WTC11 (cell line): ENCODE measurements around the gene FCSK. TPM values are rescaled to one million over a fixed set of nuclear protein-coding genes. Genes with fewer than 3 reads are reported as not detected.

Source experiments
- ATAC-seq: fragments of 200-7000 bp; cut with Tn5 transposase; 2 replicates; pipeline ENCODE4 v1.10.0; 2021; ENCODE audit warnings: mild to moderate bottlenecking, moderate library complexity
- CTCF ChIA-PET: fragments of 300-600 bp; sonication (Branson Sonifier 250); formaldehyde crosslinking; loops from one replicate; lab custom pipeline; 2021; ENCODE audit warnings: antibody characterized with exemption; lab: Charles Lee
- POLR2A ChIA-PET: fragments of 350-600 bp; sonication (Branson Sonifier 250); formaldehyde crosslinking; loops from one replicate; lab custom pipeline; 2021; ENCODE audit warnings: antibody characterized with exemption; lab: Charles Lee
- DNase-seq: peaks from one replicate; pipeline ENCODE4 v3.0.0; 2021; ENCODE audit warnings: low spot score
- H3K27ac Mint-ChIP-seq: 2 replicates; pipeline ENCODE4 v1.8.0; 2021; ENCODE audit warnings: mixed read lengths
- H3K27me3 Mint-ChIP-seq: 2 replicates; pipeline ENCODE4 v1.8.0; 2021; ENCODE audit warnings: low read depth, mild to moderate bottlenecking, moderate library complexity, mixed read lengths
- H3K36me3 Mint-ChIP-seq: 2 replicates; pipeline ENCODE4 v1.8.0; 2021; ENCODE audit warnings: mixed read lengths
- H3K4me1 Mint-ChIP-seq: 2 replicates; pipeline ENCODE4 v1.8.0; 2022; ENCODE audit warnings: mixed read lengths
- H3K4me3 Mint-ChIP-seq: 2 replicates; pipeline ENCODE4 v1.8.0; 2021; ENCODE audit warnings: mild to moderate bottlenecking, moderate library complexity, mixed read lengths
- H3K9me3 Mint-ChIP-seq: 2 replicates; pipeline ENCODE4 v1.8.0; 2021; ENCODE audit warnings: mixed read lengths
- CBFB ChIP-seq: sonication (generic); formaldehyde crosslinking; IDR thresholded peaks from 2 replicates; pipeline ENCODE4 v1.8.1; 2022; ENCODE audit warnings: mild to moderate bottlenecking, low read depth, missing genetic modification reagents
- CREM ChIP-seq: sonication (generic); formaldehyde crosslinking; IDR thresholded peaks from 2 replicates; pipeline ENCODE4 v1.8.1; 2022; ENCODE audit warnings: mild to moderate bottlenecking, missing genetic modification reagents, moderate library complexity
- ESRRA ChIP-seq: sonication (generic); formaldehyde crosslinking; IDR thresholded peaks from 2 replicates; pipeline ENCODE4 v1.8.1; 2022; ENCODE audit warnings: mild to moderate bottlenecking, missing genetic modification reagents, borderline replicate concordance
- FOXP4 ChIP-seq: sonication (generic); formaldehyde crosslinking; IDR thresholded peaks from 2 replicates; pipeline ENCODE4 v1.8.0; 2022; ENCODE audit warnings: mild to moderate bottlenecking, missing genetic modification reagents
- HMGXB4 ChIP-seq: sonication (generic); formaldehyde crosslinking; IDR thresholded peaks from 2 replicates; pipeline ENCODE4 v1.8.1; 2023; ENCODE audit warnings: mild to moderate bottlenecking, moderate library complexity, missing genetic modification reagents
- MYBL2 ChIP-seq: sonication (generic); formaldehyde crosslinking; IDR thresholded peaks from 2 replicates; pipeline ENCODE4 v1.8.1; 2023; ENCODE audit warnings: mild to moderate bottlenecking, moderate library complexity, missing genetic modification reagents
- NFATC4 ChIP-seq: fragments of 250-450 bp; sonication (Bioruptor Pico); IDR thresholded peaks from 2 replicates; pipeline ENCODE4 v1.9.0; 2021; ENCODE audit warnings: mild to moderate bottlenecking
- NR1H2 ChIP-seq: sonication (generic); formaldehyde crosslinking; IDR thresholded peaks from 2 replicates; pipeline ENCODE4 v1.9.0; 2021; ENCODE audit warnings: mild to moderate bottlenecking, moderate library complexity, missing genetic modification reagents
- NR2C2 ChIP-seq: sonication (generic); formaldehyde crosslinking; IDR thresholded peaks from 2 replicates; pipeline ENCODE4 v1.8.0; 2022; ENCODE audit warnings: mild to moderate bottlenecking, missing genetic modification reagents
- PRRX2 ChIP-seq: fragments of 250-450 bp; sonication (Bioruptor Pico); IDR thresholded peaks from 2 replicates; pipeline ENCODE4 v1.8.0; 2021; ENCODE audit warnings: mild to moderate bottlenecking
- SOX15 ChIP-seq: fragments of 250-450 bp; sonication (Bioruptor Pico); IDR thresholded peaks from 2 replicates; pipeline ENCODE4 v1.9.0; 2021; ENCODE audit warnings: mild to moderate bottlenecking
- ZBTB43 ChIP-seq: sonication (generic); formaldehyde crosslinking; IDR thresholded peaks from 2 replicates; pipeline ENCODE4 v1.8.1; 2023; ENCODE audit warnings: mild to moderate bottlenecking, missing genetic modification reagents
- ZNF281 ChIP-seq: sonication (generic); formaldehyde crosslinking; IDR thresholded peaks from 2 replicates; pipeline ENCODE4 v1.8.0; 2023; ENCODE audit warnings: mild to moderate bottlenecking, missing genetic modification reagents
- ZNF317 ChIP-seq: sonication (generic); formaldehyde crosslinking; IDR thresholded peaks from 2 replicates; pipeline ENCODE4 v1.8.1; 2023; ENCODE audit warnings: low read depth, mild to moderate bottlenecking, moderate library complexity, missing genetic modification reagents, borderline replicate concordance
- ZNF416 ChIP-seq: fragments of 250-450 bp; sonication (Bioruptor Pico); IDR thresholded peaks from 2 replicates; pipeline ENCODE4 v1.9.0; 2021; ENCODE audit warnings: mild to moderate bottlenecking, inconsistent platforms
- ZNF512 ChIP-seq: sonication (generic); formaldehyde crosslinking; IDR thresholded peaks from 2 replicates; pipeline ENCODE4 v1.8.1; 2022; ENCODE audit warnings: missing genetic modification reagents, borderline replicate concordance
- ZNF671 ChIP-seq: fragments of 250-450 bp; sonication (Bioruptor Pico); IDR thresholded peaks from 2 replicates; pipeline ENCODE4 v1.8.0; 2021; ENCODE audit warnings: mild to moderate bottlenecking
- total RNA-seq: library from RNA; stranded (reverse); gene quantifications from 3 replicates; pipeline ENCODE4 v1.2.3, GENCODE V29; 2021
- TF ChIP-seq, protein P1 (sequence below): fragments of 250-450 bp; sonication (Bioruptor Pico); IDR thresholded peaks from 2 replicates; pipeline ENCODE4 v1.9.0; 2021; ENCODE audit warnings: moderate library complexity, mild to moderate bottlenecking, inconsistent platforms, borderline replicate concordance
- TF ChIP-seq, protein P2 (sequence below): fragments of 250-450 bp; sonication (Bioruptor Pico); IDR thresholded peaks from 2 replicates; pipeline ENCODE4 v1.9.0; 2021; ENCODE audit warnings: mild to moderate bottlenecking

FCSK gene
- total RNA-seq, 1 experiment from 2014 or later, result 10.6 TPM

- H3K4me1 Mint-ChIP-seq, result 0 out of 2 replicates have a peak, but pooled peaks cover 3% of the 10 kb centered on the region
- CTCF ChIA-PET, result interaction anchor here (0.5 kb wide), 1 partner anchor 98 kb away, joined by 4 read pairs; no protein-coding TSS in a partner anchor
- DNase-seq, result no peak
Observed at GRCh38 chr16:70483426-70483825, 29.0 kb downstream of the FCSK start.

DNA sequence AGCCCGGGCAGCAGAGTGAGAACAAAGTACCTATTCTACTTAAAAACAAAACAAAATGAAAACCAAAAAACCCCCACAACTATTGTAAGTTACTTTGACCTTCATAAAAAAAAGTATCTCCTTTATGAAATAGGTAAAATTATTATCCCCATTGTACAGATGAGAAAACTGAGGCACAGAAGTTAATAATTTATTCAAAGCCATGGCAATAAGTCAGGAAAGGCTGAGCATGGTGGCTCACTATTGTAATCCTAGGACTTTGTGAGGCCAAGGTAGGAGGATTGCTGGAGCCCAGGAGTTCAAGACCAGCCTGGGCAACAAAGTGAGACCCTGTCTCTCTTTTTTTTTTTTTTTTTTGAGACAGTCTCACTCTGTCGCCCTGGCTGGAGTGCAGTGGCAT lies 30.5 kb downstream of the FCSK start:
- no peak overlapping the region for H3K27ac Mint-ChIP-seq
- CTCF ChIA-PET, result no interaction called here
- no peak for DNase-seq
- no peaks in the 10 kb centered on the region for H3K4me1 Mint-ChIP-seq
- H3K36me3 Mint-ChIP-seq, result peaks cover 15% of the 10 kb centered on the region
- no peak for TF ChIP-seq MYBL2
- no peaks in the 10 kb centered on the region for H3K9me3 Mint-ChIP-seq
- H3K27me3 Mint-ChIP-seq, result no peaks in the 10 kb centered on the region
- no peak overlapping the region for H3K4me3 Mint-ChIP-seq
- no peak for ATAC-seq
- POLR2A ChIA-PET, result no interaction called here

More at GRCh38 chr16:70483426-70483825, 29.0 kb downstream of the FCSK start:
- no peak overlapping the region for H3K27ac Mint-ChIP-seq
- H3K27me3 Mint-ChIP-seq, result no peaks in the 10 kb centered on the region
- H3K36me3 Mint-ChIP-seq, result peaks cover 12% of the 10 kb centered on the region; the same call in 1 of the 2 replicates
- ATAC-seq, result no peak
- no peaks in the 10 kb centered on the region for H3K9me3 Mint-ChIP-seq
- no peak overlapping the region for H3K4me3 Mint-ChIP-seq
- TF ChIP-seq ZNF416 (CRISPR knock-in tag) (no peak), PRRX2 (CRISPR knock-in tag) (no peak), HMGXB4 (CRISPR knock-in tag) (no peak), NR2C2 (CRISPR knock-in tag) (no peak), SOX15 (no peak), ZNF317 (no peak), ZNF671 (no peak), ZNF281 (CRISPR knock-in tag) (no peak), ESRRA (CRISPR knock-in tag) (no peak), ZNF512 (CRISPR knock-in tag) (no peak)
- TF ChIP-seq, protein P1, sequence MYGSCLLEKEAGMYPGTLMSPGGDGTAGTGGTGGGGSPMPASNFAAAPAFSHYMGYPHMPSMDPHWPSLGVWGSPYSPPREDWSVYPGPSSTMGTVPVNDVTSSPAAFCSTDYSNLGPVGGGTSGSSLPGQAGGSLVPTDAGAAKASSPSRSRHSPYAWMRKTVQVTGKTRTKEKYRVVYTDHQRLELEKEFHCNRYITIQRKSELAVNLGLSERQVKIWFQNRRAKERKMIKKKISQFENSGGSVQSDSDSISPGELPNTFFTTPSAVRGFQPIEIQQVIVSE (CRISPR knock-in tag), result no peak
- TF ChIP-seq, protein P2, sequence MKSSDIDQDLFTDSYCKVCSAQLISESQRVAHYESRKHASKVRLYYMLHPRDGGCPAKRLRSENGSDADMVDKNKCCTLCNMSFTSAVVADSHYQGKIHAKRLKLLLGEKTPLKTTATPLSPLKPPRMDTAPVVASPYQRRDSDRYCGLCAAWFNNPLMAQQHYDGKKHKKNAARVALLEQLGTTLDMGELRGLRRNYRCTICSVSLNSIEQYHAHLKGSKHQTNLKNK (CRISPR knock-in tag), result no peak
- POLR2A ChIA-PET, result interaction anchor here (1.2 kb wide), 1 partner anchor 40 kb away, joined by 3 read pairs; the partner anchor contains the start of gene COG4

- H3K36me3 Mint-ChIP-seq, result peaks cover 30% of the 10 kb centered on the region
- DNase-seq (no peak), ATAC-seq (no peak)
- no peaks in the 10 kb centered on the region for H3K27me3 Mint-ChIP-seq
- H3K4me3 Mint-ChIP-seq, result no peak overlapping the region
- H3K9me3 Mint-ChIP-seq, result no peaks in the 10 kb centered on the region
- H3K27ac Mint-ChIP-seq, result no peak overlapping the region
- POLR2A ChIA-PET, result no interaction called here
- CTCF ChIA-PET, result interaction anchor here (0.5 to 1.1 kb wide), 2 partner anchors 11 to 134 kb away, joined by 3 to 4 read pairs; no protein-coding TSS in a partner anchor
- H3K4me1 Mint-ChIP-seq, result no peaks in the 10 kb centered on the region
- TF ChIP-seq NFATC4 (CRISPR knock-in tag) (no peak), NR1H2 (CRISPR knock-in tag) (no peak), PRRX2 (CRISPR knock-in tag) (no peak), ZBTB43 (CRISPR knock-in tag) (no peak), CBFB (CRISPR knock-in tag) (no peak), FOXP4 (CRISPR knock-in tag) (no peak), HMGXB4 (CRISPR knock-in tag) (no peak), CREM (CRISPR knock-in tag) (no peak)
Observed at GRCh38 chr16:70490261-70490660, 35.9 kb downstream of the FCSK start.
